Erythroblast (primary cell): ENCODE measurements around the gene GHRL.

Source experiments
- GATA1 ChIP-seq: IDR thresholded peaks from 2 replicates; pipeline ENCODE4 v1.6.1; 2011; ENCODE audit warnings: low read depth, mild to moderate bottlenecking, control low read depth, low read length, moderate library complexity
- POLR2A ChIP-seq: IDR thresholded peaks from 2 replicates; pipeline ENCODE4 v1.6.1; 2011; ENCODE audit warnings: mild to moderate bottlenecking, low read length

- TF ChIP-seq POLR2A (no peak), GATA1 (no peak)
Observed at GRCh38 chr3:10339376-10339955, 46.7 kb upstream of the GHRL start.
